HuH-7 (cell line): ENCODE measurements around the gene RABGGTA.

Experiments
- DNase-seq: peaks from one replicate; pipeline ENCODE4 v3.0.0; 2011; ENCODE audit warnings: low spot score

The RABGGTA gene

GRCh38 chr14:24216345-24216699 lies 55.1 kb downstream of the RABGGTA start:
- no peak for DNase-seq
